Measurements from ENCODE around the gene LRRC4C.

Gene LRRC4C

GRCh38 chr11:40292721-40293508 lies 1166.5 kb downstream of the LRRC4C start:
- Histone ChIP-seq H3K27ac (ENCODE audit: poor library complexity, severe bottlenecking) (no peak overlapping the region), H3K4me3 (ENCODE audit: severe bottlenecking) (peak overlapping the region; percentile 34), H3K27me3 (ENCODE audit: insufficient read depth, poor library complexity, severe bottlenecking) (peaks cover 56% of the 10 kb centered on the region), H3K36me3 (ENCODE audit: low read depth) (no peaks in the 10 kb centered on the region), H3K4me1 (ENCODE audit: insufficient read depth, poor library complexity, severe bottlenecking) (no peaks in the 10 kb centered on the region), H3K9me3 (ENCODE audit: severe bottlenecking) (no peaks in the 10 kb centered on the region)
- no peak for ATAC-seq (ENCODE audit: low read depth)
- no peak for DNase-seq (ENCODE audit: low spot score)
- TF ChIP-seq, protein P1, sequence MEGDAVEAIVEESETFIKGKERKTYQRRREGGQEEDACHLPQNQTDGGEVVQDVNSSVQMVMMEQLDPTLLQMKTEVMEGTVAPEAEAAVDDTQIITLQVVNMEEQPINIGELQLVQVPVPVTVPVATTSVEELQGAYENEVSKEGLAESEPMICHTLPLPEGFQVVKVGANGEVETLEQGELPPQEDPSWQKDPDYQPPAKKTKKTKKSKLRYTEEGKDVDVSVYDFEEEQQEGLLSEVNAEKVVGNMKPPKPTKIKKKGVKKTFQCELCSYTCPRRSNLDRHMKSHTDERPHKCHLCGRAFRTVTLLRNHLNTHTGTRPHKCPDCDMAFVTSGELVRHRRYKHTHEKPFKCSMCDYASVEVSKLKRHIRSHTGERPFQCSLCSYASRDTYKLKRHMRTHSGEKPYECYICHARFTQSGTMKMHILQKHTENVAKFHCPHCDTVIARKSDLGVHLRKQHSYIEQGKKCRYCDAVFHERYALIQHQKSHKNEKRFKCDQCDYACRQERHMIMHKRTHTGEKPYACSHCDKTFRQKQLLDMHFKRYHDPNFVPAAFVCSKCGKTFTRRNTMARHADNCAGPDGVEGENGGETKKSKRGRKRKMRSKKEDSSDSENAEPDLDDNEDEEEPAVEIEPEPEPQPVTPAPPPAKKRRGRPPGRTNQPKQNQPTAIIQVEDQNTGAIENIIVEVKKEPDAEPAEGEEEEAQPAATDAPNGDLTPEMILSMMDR (IDR thresholded peaks at IDR 0.05; ENCODE audit: poor library complexity, severe bottlenecking): no peak

DNA sequence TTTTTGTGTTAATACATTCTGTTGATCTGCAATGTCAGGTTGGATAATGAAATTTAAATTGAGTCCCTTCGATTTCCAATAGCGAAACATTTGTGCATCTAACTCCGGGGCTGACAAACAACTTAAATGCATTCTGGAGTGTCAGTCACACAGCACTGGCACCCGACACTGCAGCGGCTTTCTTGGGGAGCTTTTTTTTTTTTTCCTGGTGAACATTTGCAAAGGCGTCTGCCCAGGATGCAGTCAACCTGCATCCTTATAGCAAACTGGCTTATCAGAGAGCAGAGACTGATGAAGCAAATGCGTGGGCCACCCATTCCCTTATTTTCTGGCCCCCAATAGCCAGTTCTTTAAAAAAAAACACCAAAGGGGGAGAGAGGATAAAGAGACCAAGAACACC lies 1167.7 kb downstream of the LRRC4C start:
- Histone ChIP-seq H3K4me3 (ENCODE audit: severe bottlenecking) (no peak overlapping the region), H3K4me1 (ENCODE audit: insufficient read depth, poor library complexity, severe bottlenecking) (no peaks in the 10 kb centered on the region), H3K9me3 (ENCODE audit: severe bottlenecking) (no peaks in the 10 kb centered on the region), H3K36me3 (ENCODE audit: low read depth) (no peaks in the 10 kb centered on the region), H3K27ac (ENCODE audit: poor library complexity, severe bottlenecking) (no peak overlapping the region), H3K27me3 (ENCODE audit: insufficient read depth, poor library complexity, severe bottlenecking) (peaks cover 51% of the 10 kb centered on the region)
- ATAC-seq (ENCODE audit: low read depth): no peak
- TF ChIP-seq, protein P1 (IDR thresholded peaks at IDR 0.05; ENCODE audit: poor library complexity, severe bottlenecking): no peak
- DNase-seq (ENCODE audit: low spot score): no peak

DNA sequence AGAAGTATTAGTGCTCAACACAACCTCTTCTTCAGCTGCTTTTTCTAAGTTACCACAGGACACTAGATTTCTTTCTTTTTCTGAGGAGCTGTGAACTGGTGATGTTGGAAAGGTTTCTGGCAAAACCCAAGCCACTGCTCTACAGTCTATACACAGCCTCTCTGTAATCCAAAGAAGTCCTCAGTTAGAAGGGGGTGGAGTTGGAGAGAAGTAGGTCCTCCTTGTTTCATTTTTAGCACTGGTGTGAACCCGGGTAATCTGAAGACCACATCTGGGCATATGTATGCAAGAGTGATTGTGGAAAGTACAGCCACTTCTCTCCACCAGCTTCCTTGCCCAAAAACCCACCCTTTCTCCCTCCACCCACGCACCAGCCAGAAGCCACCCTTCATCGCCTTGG lies 1168.1 kb downstream of the LRRC4C start:
- ATAC-seq (ENCODE audit: low read depth): no peak
- TF ChIP-seq, protein P1 (IDR thresholded peaks at IDR 0.05; ENCODE audit: poor library complexity, severe bottlenecking): no peak
- Histone ChIP-seq H3K27ac (ENCODE audit: poor library complexity, severe bottlenecking) (no peak overlapping the region), H3K36me3 (ENCODE audit: low read depth) (no peaks in the 10 kb centered on the region), H3K4me1 (ENCODE audit: insufficient read depth, poor library complexity, severe bottlenecking) (no peaks in the 10 kb centered on the region), H3K27me3 (ENCODE audit: insufficient read depth, poor library complexity, severe bottlenecking) (peaks cover 52% of the 10 kb centered on the region), H3K9me3 (ENCODE audit: severe bottlenecking) (no peaks in the 10 kb centered on the region), H3K4me3 (ENCODE audit: severe bottlenecking) (no peak overlapping the region)
- DNase-seq (ENCODE audit: low spot score): no peak

DNA sequence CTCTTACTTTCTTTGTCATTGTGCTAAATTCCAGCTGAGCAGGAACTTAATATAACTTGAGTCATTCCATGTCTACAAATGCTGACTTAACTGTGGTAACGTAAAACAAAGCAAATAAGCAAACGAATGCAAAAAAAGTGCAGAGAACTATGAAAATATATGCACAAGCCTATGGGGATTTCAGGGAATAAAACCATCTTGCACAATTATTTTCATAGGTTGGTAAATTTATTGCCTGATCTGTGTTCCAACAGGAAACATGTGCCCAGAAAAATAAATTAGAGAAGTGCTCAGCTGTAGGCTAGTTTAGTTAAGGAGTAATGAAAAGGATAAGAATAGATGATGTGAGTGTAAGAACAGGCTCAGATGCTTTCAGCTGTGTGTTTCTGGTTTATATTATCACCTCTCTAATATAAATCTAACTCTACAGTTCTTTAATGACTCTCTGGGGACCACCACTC lies 1169.3 kb downstream of the LRRC4C start:
- no peaks in the 10 kb centered on the region for H3K4me1 ChIP-seq (ENCODE audit: insufficient read depth, poor library complexity, severe bottlenecking)
- no peaks in the 10 kb centered on the region for H3K36me3 ChIP-seq (ENCODE audit: low read depth)
- TF ChIP-seq, protein P1 (IDR thresholded peaks at IDR 0.05; ENCODE audit: poor library complexity, severe bottlenecking): no peak
- H3K27ac ChIP-seq (ENCODE audit: poor library complexity, severe bottlenecking): no peak overlapping the region
- H3K4me3 ChIP-seq (ENCODE audit: severe bottlenecking): no peak overlapping the region
- H3K27me3 ChIP-seq (ENCODE audit: insufficient read depth, poor library complexity, severe bottlenecking): peaks cover 63% of the 10 kb centered on the region
- ATAC-seq (ENCODE audit: low read depth): no peak
- no peaks in the 10 kb centered on the region for H3K9me3 ChIP-seq (ENCODE audit: severe bottlenecking)
- DNase-seq (ENCODE audit: low spot score): no peak

GRCh38 chr11:40289370-40289769 lies 1170.1 kb downstream of the LRRC4C start:
- H3K9me3 ChIP-seq (ENCODE audit: severe bottlenecking): no peaks in the 10 kb centered on the region

More at GRCh38 chr11:40289370-40289769, 1170.1 kb downstream of the LRRC4C start:
- Histone ChIP-seq H3K27ac (ENCODE audit: poor library complexity, severe bottlenecking) (no peak overlapping the region), H3K4me3 (ENCODE audit: severe bottlenecking) (no peak overlapping the region), H3K36me3 (ENCODE audit: low read depth) (no peaks in the 10 kb centered on the region), H3K4me1 (ENCODE audit: insufficient read depth, poor library complexity, severe bottlenecking) (no peaks in the 10 kb centered on the region), H3K27me3 (ENCODE audit: insufficient read depth, poor library complexity, severe bottlenecking) (peaks cover 63% of the 10 kb centered on the region)
- no peak for ATAC-seq (ENCODE audit: low read depth)
- DNase-seq (ENCODE audit: low spot score): no peak
- TF ChIP-seq, protein P1 (IDR thresholded peaks at IDR 0.05; ENCODE audit: poor library complexity, severe bottlenecking): no peak
